ENCODE data around the gene LYPD6. TPM values are rescaled to one million over a fixed set of nuclear protein-coding genes. Genes with fewer than 3 reads are reported as not detected.

The LYPD6 gene
- total and polyA plus RNA-seq, 2 experiments from 2014 or later: 4.9 to 12.4 TPM

GRCh38 chr2:149467436-149467835 is 137.0 kb downstream of the LYPD6 start (continued):
- no peak for TF ChIP-seq ZNF462 (CRISPR knock-in tag; IDR thresholded peaks at IDR 0.05)

GRCh38 chr2:149468636-149469035 is 138.2 kb downstream of the LYPD6 start:
- no peak overlapping the region for H3K4me2 ChIP-seq
- no peaks in the 10 kb centered on the region for H3K27me3 ChIP-seq (ENCODE audit: insufficient read depth)
- no peaks in the 10 kb centered on the region for H3K36me3 ChIP-seq (ENCODE audit: insufficient read depth)
- ATAC-seq (no peak), DNase-seq (ENCODE audit: low spot score) (no peak)
- no peaks in the 10 kb centered on the region for H3K9me3 Mint-ChIP-seq
- no peak overlapping the region for H3K27ac ChIP-seq (ENCODE audit: low read depth)
- H3K9me2 ChIP-seq (ENCODE audit: insufficient read depth): 0 out of 2 replicates have a peak, but pooled peaks cover 4% of the 10 kb centered on the region
- H3K4me1 Mint-ChIP-seq: no peaks in the 10 kb centered on the region
- no peaks in the 10 kb centered on the region for H3K4me1 ChIP-seq (ENCODE audit: insufficient read depth)
- no peak overlapping the region for H2AFZ ChIP-seq
- no peak overlapping the region for H3K27ac Mint-ChIP-seq
- no peak overlapping the region for H3K4me3 Mint-ChIP-seq
- no peaks in the 10 kb centered on the region for H3K27me3 Mint-ChIP-seq (ENCODE audit: insufficient read depth, low read depth, poor library complexity)
- H3K4me3 ChIP-seq: no peak overlapping the region
- H3F3A ChIP-seq (replicated peaks; ENCODE audit: low read depth): no peaks in the 10 kb centered on the region
- H3K79me2 ChIP-seq (replicated peaks; ENCODE audit: insufficient read depth): no peaks in the 10 kb centered on the region
- no peaks in the 10 kb centered on the region for H3K36me3 Mint-ChIP-seq (ENCODE audit: low read depth)
- no peaks in the 10 kb centered on the region for H4K20me1 ChIP-seq (replicated peaks; ENCODE audit: insufficient read depth)
- TF ChIP-seq JUNB (IDR thresholded peaks at IDR 0.05; ENCODE audit: unreplicated experiment) (no peak), STAT1 (IDR thresholded peaks at IDR 0.05; ENCODE audit: unreplicated experiment) (no peak), EZH2phosphoT487 (IDR thresholded peaks at IDR 0.05; ENCODE audit: unreplicated experiment) (no peak), ZNF114 (CRISPR knock-in tag; IDR thresholded peaks at IDR 0.05) (no peak), POLR2AphosphoS5 (IDR thresholded peaks at IDR 0.05; ENCODE audit: low read depth) (no peak), ZNF462 (CRISPR knock-in tag; IDR thresholded peaks at IDR 0.05) (no peak), EZH2 (IDR thresholded peaks at IDR 0.05; ENCODE audit: low read depth, unreplicated experiment) (no peak), ZNF331 (CRISPR knock-in tag; IDR thresholded peaks at IDR 0.05; ENCODE audit: low read depth) (no peak), CTCF (conservative IDR thresholded peaks at IDR 0.05; ENCODE audit: low read depth in 2 of 2) (no peak)

All from GM23338 (cell line).